Fibroblast of lung (primary cell): Measurements from ENCODE around the gene TMEM196. TPM values are rescaled to one million over a fixed set of nuclear protein-coding genes. Genes with fewer than 3 reads are reported as not detected.

Experiments
- DNase-seq, 2 donors: peaks; one replicate each; pipeline versions ENCODE4 v3.0.0 to v3.0.0-alpha.2; 2010; ENCODE audit warnings: low read depth in 2 of 2
- H2AFZ ChIP-seq: 2 replicates; pipeline ENCODE4 v1.5.1; 2012; ENCODE audit warnings: low read length, control low read depth, inconsistent platforms
- H3K27ac ChIP-seq: 2 replicates; pipeline ENCODE4 v1.5.1; 2011; ENCODE audit warnings: low read length, control low read depth; ENCODE audit not compliant: insufficient read depth
- H3K27me3 ChIP-seq: 2 replicates; pipeline ENCODE4 v1.5.1; 2011; ENCODE audit warnings: mild to moderate bottlenecking, low read length; ENCODE audit not compliant: control insufficient read depth, insufficient read depth
- H3K36me3 ChIP-seq: 2 replicates; pipeline ENCODE4 v1.5.1; 2011; ENCODE audit warnings: low read length; ENCODE audit not compliant: control insufficient read depth, insufficient read depth
- H3K4me1 ChIP-seq: 2 replicates; pipeline ENCODE4 v1.5.1; 2011; ENCODE audit warnings: low read length; ENCODE audit not compliant: control insufficient read depth, insufficient read depth; ENCODE audit errors: extremely low read depth
- H3K4me2 ChIP-seq: 2 replicates; pipeline ENCODE4 v1.5.1; 2011; ENCODE audit warnings: low read length, control low read depth; ENCODE audit not compliant: insufficient read depth; ENCODE audit errors: extremely low read depth
- H3K4me3 ChIP-seq, 4 experiments: fragments of 200-600 bp in 1 of 4; sonication (generic) in 1 of 4; replicated peaks in 1 of 4; 2 replicates each; pipeline ENCODE4 v1.5.1; 2011 to 2016; ENCODE audit warnings: low read length in 4 of 4, low read depth in 3 of 4, mild to moderate bottlenecking in 3 of 4, control low read depth in 2 of 4, inconsistent platforms in 1 of 4, mixed read lengths in 1 of 4; ENCODE audit not compliant: insufficient read depth in 1 of 4; ENCODE audit errors: control extremely low read depth in 1 of 4
- H3K79me2 ChIP-seq: 2 replicates; pipeline ENCODE4 v1.5.1; 2012; ENCODE audit warnings: mild to moderate bottlenecking, low read length, inconsistent platforms; ENCODE audit not compliant: control insufficient read depth, insufficient read depth
- H3K9ac ChIP-seq: 2 replicates; pipeline ENCODE4 v1.5.1; 2011; ENCODE audit warnings: mild to moderate bottlenecking, low read length, control low read depth; ENCODE audit not compliant: insufficient read depth
- H3K9me3 ChIP-seq: 2 replicates; pipeline ENCODE4 v1.5.1; 2012; ENCODE audit warnings: low read depth, low read length; ENCODE audit not compliant: control insufficient read depth, insufficient read depth
- H4K20me1 ChIP-seq: 2 replicates; pipeline ENCODE4 v1.5.1; 2011; ENCODE audit warnings: low read length; ENCODE audit not compliant: control insufficient read depth, insufficient read depth; ENCODE audit errors: extremely low read depth
- CTCF ChIP-seq, 2 donors: IDR thresholded peaks in 1 of 2; conservative IDR thresholded peaks in 1 of 2; 1 replicate in 1 of 2; 2 replicates in 1 of 2; pipeline ENCODE4 v1.5.1; 2011 to 2012; ENCODE audit warnings: low read length in 2 of 2, control low read depth in 1 of 2, inconsistent platforms in 1 of 2, low read depth in 1 of 2, mild to moderate bottlenecking in 1 of 2
- EZH2 ChIP-seq: IDR thresholded peaks from 2 replicates; pipeline ENCODE4 v1.5.1; 2012; ENCODE audit warnings: low read length, control low read depth, mild to moderate bottlenecking; ENCODE audit errors: missing control alignments
- polyA plus RNA-seq, 2 donors: library from polyadenylated mRNA; depleted of rRNA in 1 of 2; stranded (reverse) in 1 of 2; unstranded in 1 of 2; fragments of >200 nt; gene quantifications; 2 replicates each; pipeline ENCODE4 v1.2.1, GENCODE V29; 2011 to 2012; ENCODE audit warnings: missing spikeins in 1 of 2
- total RNA-seq: library from RNA; depleted of rRNA; stranded (reverse); fragments of >200 nt; gene quantifications from 2 replicates; pipeline ENCODE4 v1.2.1, GENCODE V29; 2014

Gene TMEM196
- total and polyA plus RNA-seq, 2 donors (not counting 1 experiment from before 2014, with no cell fraction given): not detected

DNA sequence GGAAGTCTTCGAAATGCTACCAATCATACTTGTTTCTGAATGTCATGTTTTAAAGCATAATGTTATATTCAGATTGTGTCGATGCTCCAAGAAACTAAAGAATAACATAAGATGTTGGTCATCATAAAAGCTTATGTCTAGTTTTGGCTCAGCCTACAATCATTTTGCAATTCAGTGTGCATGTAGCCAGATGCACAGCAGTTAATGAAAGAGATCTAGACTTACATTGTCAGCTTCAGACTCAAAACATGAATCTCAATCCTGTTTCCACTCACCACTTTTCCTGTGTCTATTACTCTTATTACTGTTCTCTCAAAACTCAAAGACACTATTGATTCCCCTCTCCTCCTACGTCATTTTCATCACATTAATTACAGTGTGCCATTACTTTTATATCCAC, 21.4 kb downstream of the TMEM196 start:
- no peaks in the 10 kb centered on the region for H3K27me3 ChIP-seq
- no peaks in the 10 kb centered on the region for H3K79me2 ChIP-seq
- no peaks in the 10 kb centered on the region for H4K20me1 ChIP-seq
- no peaks in the 10 kb centered on the region for H3K9me3 ChIP-seq
- no peaks in the 10 kb centered on the region for H3K36me3 ChIP-seq
- no peak overlapping the region for H3K4me2 ChIP-seq
- H3K9ac ChIP-seq: no peak overlapping the region
- no peak overlapping the region for H3K4me3 ChIP-seq
- no peak overlapping the region for H2AFZ ChIP-seq
- TF ChIP-seq EZH2 (no peak), CTCF (conservative IDR thresholded peaks at IDR 0.05 in 1 of 2, IDR thresholded peaks at IDR 0.05 in 1 of 2; ENCODE audit: low read depth in 1 of 2, low read length in 2 of 2) (no peak)
- peak in 1 of 2 donors; percentile 46 for DNase-seq
- no peak overlapping the region for H3K27ac ChIP-seq
- no peaks in the 10 kb centered on the region for H3K4me1 ChIP-seq

GRCh38 chr7:19749658-19750057, 23.8 kb downstream of the TMEM196 start:
- Histone ChIP-seq H3K79me2 (no peaks in the 10 kb centered on the region), H3K4me2 (no peak overlapping the region), H3K36me3 (no peaks in the 10 kb centered on the region), H4K20me1 (no peaks in the 10 kb centered on the region), H3K9me3 (no peaks in the 10 kb centered on the region), H3K27me3 (no peaks in the 10 kb centered on the region), H3K9ac (no peak overlapping the region), H2AFZ (no peak overlapping the region), H3K4me1 (no peaks in the 10 kb centered on the region), H3K27ac (no peak overlapping the region), H3K4me3 (no peak overlapping the region)
- TF ChIP-seq CTCF (conservative IDR thresholded peaks at IDR 0.05 in 1 of 2, IDR thresholded peaks at IDR 0.05 in 1 of 2; ENCODE audit: low read depth in 1 of 2, low read length in 2 of 2): no peak
- no peak for TF ChIP-seq EZH2
- DNase-seq: peak; percentile 4 to 73

DNA sequence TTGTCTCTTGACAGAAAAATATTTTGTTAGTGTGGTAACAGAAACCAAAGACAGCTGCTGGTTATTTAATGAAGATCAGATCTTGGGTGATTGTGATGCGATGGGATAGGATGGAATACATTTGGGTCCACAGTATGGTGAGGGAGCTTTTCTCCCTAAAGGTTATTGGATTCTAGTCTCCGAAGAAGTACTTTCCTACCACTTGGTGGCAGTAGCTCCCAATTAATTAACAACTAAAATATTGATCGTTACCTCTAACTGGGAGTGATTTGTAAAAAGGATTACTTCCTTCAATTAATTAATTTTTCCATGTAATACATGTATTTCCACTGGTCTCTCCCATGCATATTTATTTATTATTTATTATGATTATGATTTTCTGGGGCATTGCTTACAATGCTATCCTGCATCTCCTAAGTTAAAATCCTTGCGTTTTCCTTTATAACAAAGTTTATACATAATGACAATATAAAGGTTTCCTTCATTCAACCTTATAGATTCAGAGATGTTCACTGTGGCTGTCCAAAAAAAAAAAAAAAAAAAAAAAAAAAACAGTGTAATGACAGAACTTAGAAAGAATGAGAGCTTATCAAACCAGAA, 25.6 kb downstream of the TMEM196 start:
- no peaks in the 10 kb centered on the region for H4K20me1 ChIP-seq
- H2AFZ ChIP-seq: no peak overlapping the region
- no peaks in the 10 kb centered on the region for H3K27me3 ChIP-seq
- no peak overlapping the region for H3K4me3 ChIP-seq
- H3K9ac ChIP-seq: no peak overlapping the region
- TF ChIP-seq CTCF (conservative IDR thresholded peaks at IDR 0.05 in 1 of 2, IDR thresholded peaks at IDR 0.05 in 1 of 2; ENCODE audit: low read depth in 1 of 2, low read length in 2 of 2) (peak; percentile 48 to 59), EZH2 (no peak)
- H3K36me3 ChIP-seq: no peaks in the 10 kb centered on the region
- H3K27ac ChIP-seq: no peak overlapping the region
- no peaks in the 10 kb centered on the region for H3K79me2 ChIP-seq
- no peaks in the 10 kb centered on the region for H3K4me1 ChIP-seq
- DNase-seq: peak; percentile 39 to 65
- H3K4me2 ChIP-seq: no peak overlapping the region
- H3K9me3 ChIP-seq: no peaks in the 10 kb centered on the region
